NCI-H146 (cell line): ENCODE results near the gene NRSN2.

Experiments
- DNase-seq: peaks from one replicate; lab custom pipeline; 2025; lab: John Stamatoyannopoulos, UW

The NRSN2 gene

DNA sequence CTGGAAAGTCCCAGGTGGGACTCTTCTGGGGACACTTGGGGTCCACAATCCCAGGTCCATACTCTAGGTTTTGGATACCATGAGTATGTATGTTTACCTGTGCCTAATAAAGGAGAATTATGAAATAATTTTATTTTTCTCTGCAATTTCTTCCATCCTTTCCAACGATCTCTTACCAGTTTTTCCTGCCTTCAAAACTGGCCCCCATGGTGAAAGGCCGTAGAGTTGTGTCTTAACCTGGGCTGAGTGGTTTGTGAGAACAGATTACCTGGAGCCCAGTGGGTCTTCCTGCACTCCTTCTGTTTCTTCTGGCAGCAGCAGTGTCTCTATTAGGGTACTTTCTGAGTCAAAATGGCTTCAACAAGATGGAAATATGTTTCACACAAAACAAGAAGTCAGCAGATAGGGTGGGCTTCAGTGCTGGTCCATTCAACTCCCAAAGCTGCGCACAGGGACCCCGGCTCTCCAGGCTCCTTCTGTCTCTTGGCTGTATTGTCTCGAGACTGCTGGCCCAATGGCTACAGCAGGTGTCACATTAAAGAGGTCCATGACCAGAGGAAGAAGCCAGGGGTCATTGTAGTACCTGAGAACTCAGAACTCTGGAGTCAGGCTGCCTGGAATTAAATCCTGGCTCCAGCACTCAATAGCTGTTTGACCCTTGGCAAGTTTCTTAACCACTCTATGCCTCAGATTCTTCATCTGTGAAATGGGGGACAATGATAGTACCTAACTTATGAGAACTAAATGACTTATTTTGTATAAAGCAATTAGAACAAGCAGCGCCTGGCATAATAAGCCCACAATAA, 50.7 kb downstream of the NRSN2 start:
- DNase-seq = no peak

DNA sequence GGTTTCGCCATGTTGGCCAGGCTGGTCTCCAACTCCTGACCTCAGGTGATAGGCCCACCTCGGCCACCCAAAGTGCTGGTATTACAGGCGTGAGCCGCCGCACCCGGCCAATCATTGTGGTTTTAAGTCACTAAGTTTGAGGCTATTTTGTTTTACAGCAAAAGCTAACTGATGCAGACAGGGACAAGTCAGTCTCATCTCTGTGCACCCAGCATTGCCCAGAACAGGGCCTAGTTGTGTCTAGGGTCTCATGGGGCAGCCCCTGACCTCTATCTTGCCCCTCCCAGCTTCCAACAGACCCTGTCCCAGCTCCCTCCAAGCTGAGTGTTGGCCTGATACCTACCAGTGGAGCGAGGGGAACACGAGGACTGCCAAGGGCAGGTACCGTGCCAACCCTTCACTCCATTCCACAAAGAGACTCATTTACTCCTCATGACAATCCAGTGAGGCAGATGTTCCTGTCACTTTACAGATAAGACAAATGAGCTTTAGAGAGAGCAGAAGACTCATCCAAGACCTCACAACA, 52.3 kb downstream of the NRSN2 start:
- DNase-seq = no peak

DNA sequence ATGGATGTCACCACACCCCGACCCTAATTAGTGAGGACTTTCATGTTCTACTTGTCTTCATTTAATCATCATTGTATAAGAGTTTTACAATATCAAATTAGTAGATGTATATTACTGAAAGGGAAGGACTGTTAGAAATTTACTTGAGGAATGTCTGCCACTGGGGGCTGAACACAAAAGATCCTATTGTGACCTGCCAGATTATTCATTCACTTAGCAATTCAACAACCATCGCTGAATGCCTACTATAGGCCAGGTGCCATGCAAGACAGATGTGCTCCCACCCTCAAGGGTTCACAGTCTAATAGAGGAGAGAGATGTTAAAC, 53.2 kb downstream of the NRSN2 start:
- no peak for DNase-seq

DNA sequence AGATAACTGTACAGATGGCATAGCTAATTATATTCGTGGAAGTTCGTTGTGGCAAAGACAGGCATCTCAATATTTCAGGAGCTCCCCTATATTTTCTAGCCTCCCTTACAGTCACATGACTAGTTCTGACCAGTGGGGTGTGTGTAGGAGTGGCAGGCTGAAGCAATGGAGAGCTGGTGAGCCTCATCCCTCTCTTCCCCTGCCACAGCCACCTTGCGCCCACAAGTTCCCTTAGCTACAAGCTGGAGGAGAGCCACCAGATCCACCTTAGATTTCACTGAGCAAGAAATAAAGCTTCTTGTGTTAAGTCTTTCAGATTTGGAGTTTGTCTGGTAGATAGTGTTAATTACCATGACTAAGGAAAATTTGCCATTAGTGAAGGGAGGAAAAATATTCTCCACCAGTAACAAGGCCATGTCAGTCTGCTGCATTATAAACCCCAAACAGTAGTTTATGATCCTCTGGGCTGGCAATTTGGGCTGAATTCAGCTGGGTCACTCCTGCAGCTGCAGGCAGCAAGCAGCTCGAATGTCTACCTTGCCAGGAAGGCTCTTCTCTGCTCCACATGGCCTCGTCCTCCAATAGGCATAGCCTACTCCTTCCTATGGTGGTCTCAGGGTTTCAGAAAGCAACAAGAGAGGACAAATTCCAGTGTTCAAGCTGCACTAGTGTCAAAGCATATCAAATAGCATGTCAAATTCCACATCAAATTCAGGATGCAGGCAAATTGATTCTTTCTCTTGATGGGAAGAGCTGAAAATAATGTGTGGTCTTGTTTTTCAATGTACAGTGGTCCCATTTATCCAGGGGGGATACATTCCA, 53.8 kb downstream of the NRSN2 start:
- DNase-seq = no peak

DNA sequence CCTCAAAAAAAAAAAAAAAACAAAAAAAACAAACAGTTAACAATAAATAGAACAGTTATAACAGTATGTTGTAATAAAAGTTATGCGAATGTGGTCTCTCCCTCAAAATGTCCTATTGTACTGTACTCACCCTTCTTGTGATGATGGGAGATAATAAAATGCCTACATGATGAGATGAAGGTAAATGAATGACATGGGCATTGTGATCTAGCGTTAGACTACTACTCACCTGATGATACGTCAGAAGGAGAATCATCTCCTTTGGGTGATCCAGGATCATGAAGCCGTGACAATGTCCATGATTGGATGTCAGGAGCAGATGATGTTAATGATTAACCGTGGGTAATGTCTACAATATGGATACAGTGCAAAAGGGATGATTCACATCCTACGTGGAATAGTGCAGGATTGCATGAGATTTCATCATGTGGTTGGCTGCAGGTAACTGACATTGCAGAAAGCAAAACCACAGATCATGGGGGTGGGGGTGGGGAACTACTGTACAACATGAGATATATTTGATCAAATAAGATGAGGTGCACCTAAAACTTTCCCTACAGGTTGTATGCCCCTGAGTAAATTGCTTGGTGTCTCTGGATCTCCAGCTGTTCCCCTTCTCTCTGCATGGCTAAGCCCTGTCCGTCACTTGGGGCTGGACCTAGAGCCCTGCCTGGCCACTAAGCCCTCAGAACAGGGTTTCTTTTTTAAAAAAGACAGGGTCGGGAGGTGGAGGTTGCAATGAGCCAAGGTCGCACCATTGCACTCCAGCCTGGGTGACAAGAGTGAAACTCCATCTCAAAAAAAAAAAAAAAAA, 55.0 kb downstream of the NRSN2 start:
- DNase-seq = no peak

DNA sequence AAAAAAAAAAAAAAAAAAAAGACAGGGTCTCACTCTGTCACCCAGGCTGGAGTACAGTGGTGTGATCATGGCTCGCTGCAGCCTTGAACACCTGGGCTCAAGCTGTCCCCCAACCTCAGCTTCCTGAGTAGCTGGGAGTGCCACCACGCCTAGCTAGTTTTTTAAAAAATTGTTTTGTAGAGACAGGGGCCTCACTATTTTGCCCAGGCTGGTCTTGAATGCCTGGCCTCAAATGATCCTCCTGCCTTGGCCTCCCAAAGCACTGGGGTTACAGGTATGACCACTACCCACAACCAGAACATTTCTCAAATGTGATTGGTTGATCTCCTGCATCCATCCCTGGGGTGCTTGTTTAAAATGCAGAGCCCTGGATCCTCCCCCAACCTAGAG, 55.6 kb downstream of the NRSN2 start:
- no peak for DNase-seq

DNA sequence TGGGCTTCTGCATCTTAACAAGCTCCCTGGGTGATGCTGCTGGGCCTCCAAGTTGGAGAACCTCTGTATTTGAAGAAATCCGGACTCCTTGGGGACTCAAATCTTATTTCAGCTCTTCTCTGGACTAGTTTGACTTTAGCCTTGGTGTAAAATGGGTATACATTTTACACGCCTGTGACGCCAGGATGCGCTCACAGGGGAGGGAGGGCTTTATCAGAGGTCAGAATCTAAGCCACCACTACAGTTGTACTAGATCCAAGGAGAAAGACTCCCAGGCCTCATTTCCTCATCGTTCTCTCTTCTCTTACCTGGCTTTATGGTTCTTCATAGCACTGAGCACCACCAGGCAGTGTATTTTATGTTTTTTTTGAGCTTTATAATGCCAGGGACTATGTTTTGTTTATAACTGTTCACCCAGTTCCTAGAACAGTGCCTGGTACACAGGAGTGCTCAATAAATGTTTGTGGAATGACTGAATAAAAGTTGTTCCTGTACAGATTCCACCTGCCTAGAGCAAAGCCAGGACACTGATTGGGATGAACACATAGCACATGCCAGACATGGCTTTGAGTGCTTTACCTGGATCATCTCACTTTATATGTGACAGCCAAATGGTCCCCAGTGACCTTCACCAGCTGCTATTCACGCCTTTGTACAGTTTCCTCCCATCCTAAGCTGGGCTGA, 56.1 kb downstream of the NRSN2 start:
- DNase-seq = no peak

DNA sequence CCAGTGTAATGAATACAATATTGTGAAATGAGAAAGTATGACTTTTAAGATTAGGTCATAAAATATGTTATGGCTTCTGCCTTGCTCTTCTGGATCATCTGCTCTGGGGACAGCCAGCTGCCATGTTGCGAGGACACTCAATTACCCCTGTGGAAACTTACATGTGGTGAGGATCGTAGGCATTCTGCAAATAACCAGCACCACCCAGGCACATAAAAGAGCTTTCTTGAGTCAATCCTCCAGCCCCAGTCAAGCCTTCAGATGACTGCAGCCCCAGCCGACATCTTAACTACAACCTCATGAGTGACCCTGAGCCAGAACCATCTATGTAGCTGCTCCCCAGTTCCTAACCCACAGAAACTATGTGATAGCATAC, 56.7 kb downstream of the NRSN2 start:
- no peak for DNase-seq

DNA sequence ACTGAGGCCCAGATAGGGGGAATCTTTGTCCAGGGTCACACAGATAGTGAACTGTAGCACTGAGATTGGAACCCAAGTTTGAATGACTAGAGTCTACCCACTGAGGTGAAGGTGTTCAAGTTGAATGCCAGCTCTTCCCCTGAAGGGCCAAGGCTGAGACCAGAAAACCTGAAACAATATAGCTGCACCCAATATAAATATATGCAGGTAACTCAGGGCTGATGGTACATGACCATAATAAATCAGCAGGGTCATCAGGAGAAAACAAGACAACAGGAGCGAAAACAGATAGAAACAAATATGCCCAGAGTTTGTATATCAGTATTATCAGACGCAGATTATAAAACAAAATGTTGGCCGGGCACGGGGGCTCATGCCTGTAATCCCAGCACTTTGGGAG, 57.2 kb downstream of the NRSN2 start:
- no peak for DNase-seq
